ENCODE data around the gene NHSL2. TPM values are rescaled to one million over a fixed set of nuclear protein-coding genes. Genes with fewer than 3 reads are reported as not detected.

NHSL2 gene
- total RNA-seq, 2 experiments from 2014 or later = 0.45 to 2.2 TPM

DNA sequence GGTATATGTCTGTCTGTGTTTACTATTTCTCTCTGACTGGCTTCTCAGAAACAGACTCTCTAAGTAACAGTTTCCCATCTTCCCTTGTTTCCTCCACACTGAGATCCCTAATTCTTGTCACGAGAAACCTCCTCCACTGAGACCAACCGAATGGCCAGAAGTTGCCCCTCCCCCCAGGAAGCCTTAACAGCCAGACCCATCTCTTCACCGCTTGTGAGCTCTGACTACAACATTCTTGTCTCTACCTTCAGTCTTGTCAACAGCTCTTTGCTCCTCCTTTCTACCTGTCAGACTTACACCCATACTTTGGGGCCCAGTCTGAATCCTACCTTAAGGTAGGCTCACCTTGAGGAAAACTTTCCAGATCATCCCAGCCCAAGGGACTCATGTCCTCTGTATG lies 90.8 kb downstream of the NHSL2 start:
- no peak for ATAC-seq
- CTCF ChIA-PET = interaction anchor here (1.0 to 2.4 kb wide), 2 partner anchors 16 to 125 kb away, joined by 3 to 8 read pairs; no protein-coding TSS in a partner anchor
- DNase-seq = no peak
- Mint-ChIP-seq H3K36me3 (no peaks in the 10 kb centered on the region), H3K4me1 (peaks cover 3% of the 10 kb centered on the region), H3K27ac (no peak overlapping the region), H3K27me3 (peaks cover 16% of the 10 kb centered on the region), H3K9me3 (ENCODE audit: low read depth) (no peaks in the 10 kb centered on the region), H3K4me3 (no peak overlapping the region)

DNA sequence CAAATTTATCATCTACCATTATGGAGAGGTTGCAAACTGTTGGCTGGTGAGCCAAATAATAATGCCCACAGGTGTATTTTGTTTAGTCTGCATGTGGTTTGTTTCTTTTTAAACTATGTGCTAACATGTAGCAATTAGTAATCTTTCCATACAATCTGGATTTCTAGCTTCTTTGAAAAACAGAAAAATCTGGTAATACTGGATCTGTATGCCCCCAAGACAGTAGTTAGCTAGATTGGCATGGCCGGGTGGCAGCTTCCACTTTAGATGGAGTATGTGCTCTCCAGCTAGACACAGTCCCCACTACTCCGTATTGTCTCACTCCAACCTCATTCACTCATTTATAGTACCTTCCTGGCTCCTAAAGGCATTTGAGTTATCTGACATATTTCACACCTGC lies 91.3 kb downstream of the NHSL2 start:
- Mint-ChIP-seq H3K27me3 (peaks cover 19% of the 10 kb centered on the region), H3K4me1 (peaks cover 3% of the 10 kb centered on the region), H3K36me3 (no peaks in the 10 kb centered on the region), H3K9me3 (ENCODE audit: low read depth) (no peaks in the 10 kb centered on the region), H3K4me3 (no peak overlapping the region), H3K27ac (no peak overlapping the region)
- DNase-seq (no peak), ATAC-seq (no peak)
- CTCF ChIA-PET = interaction anchor here (0.8 to 2.4 kb wide), 3 partner anchors 16 to 125 kb away, joined by 3 to 8 read pairs (median 4); no protein-coding TSS in a partner anchor

DNA sequence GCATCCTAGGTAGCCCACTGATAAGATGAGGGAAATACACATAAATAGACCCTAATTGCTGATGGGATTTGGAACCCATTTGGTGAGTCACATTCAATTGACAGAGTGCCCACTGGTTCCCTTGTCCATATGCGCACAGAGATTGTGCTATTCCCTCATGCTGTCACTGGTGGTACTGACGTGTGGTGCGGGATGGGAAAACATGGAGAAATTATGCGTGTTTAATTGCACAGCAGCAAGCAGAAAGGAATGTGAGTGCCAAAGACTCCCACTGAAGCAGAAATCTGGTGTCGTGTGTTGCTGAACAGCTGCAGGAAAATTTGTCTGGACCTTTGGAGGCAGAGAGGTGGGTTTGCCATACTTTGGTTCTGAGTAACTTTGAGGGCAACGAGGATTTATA lies 92.2 kb downstream of the NHSL2 start:
- no peak overlapping the region for H3K27ac Mint-ChIP-seq
- peaks cover 21% of the 10 kb centered on the region for H3K27me3 Mint-ChIP-seq
- peaks cover 3% of the 10 kb centered on the region for H3K4me1 Mint-ChIP-seq

DNA sequence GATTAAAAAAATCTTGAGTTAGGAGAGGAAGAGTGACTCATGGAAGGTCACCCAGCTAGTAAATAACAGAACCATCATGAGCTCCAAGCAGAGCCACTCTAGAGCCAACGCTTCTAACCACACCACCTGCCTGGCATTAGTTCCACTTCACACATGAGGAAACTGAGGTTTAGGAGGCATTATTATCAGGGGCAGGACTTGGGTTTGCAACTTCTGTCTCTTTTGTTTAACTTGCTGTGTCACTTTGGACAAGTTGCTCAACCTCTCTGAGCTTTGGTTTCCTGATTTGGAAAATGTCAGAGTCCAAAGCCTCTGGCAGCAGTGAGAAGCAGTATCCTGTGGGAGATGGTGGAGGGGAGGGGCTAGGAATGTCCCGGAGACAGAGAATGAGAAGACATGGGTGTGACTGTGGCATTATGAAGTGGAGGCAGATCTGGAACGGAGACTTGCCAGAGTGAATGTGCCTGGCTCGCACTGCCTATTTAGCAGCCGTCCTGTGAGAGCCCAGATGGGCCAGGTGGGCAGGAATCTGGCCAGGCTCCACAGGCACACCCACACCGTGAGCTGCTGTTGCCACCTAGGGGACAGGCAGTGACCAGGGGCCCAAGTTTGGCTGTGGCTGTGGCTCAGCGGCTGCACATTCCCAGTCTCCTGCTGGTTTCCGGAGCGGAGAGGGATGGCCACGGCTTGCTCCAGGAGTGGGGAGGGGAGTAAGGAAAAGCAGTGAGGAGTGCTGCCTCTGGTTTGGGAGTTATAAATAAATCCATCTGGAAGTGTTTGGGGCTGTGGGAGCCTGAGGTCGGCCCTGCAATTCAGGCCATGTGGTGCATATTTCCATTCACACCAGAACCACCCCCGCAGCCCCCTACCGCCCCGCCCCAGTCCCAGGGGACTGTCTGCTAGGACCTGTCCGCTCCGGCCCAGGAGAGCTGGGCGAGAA lies 93.4 kb downstream of the NHSL2 start:
- no peak overlapping the region for H3K4me3 Mint-ChIP-seq
- H3K27me3 Mint-ChIP-seq = peaks cover 21% of the 10 kb centered on the region
- peaks cover 3% of the 10 kb centered on the region for H3K4me1 Mint-ChIP-seq
- ATAC-seq (no peak), DNase-seq (no peak)
- H3K9me3 Mint-ChIP-seq (ENCODE audit: low read depth) = no peaks in the 10 kb centered on the region
- H3K27ac Mint-ChIP-seq = no peak overlapping the region
- H3K36me3 Mint-ChIP-seq = no peaks in the 10 kb centered on the region
- CTCF ChIA-PET = interaction anchor here (1.6 kb wide), 1 partner anchor 123 kb away, joined by 4 read pairs; no protein-coding TSS in a partner anchor

More for the DNA sequence above, 92.2 kb downstream of the NHSL2 start:
- H3K36me3 Mint-ChIP-seq = no peaks in the 10 kb centered on the region
- CTCF ChIA-PET = interaction anchor here (0.8 to 2.4 kb wide), 2 partner anchors 15 to 124 kb away, joined by 4 to 8 read pairs; no protein-coding TSS in a partner anchor
- DNase-seq (no peak), ATAC-seq (no peak)
- H3K9me3 Mint-ChIP-seq (ENCODE audit: low read depth) = no peaks in the 10 kb centered on the region
- H3K4me3 Mint-ChIP-seq = no peak overlapping the region

DNA sequence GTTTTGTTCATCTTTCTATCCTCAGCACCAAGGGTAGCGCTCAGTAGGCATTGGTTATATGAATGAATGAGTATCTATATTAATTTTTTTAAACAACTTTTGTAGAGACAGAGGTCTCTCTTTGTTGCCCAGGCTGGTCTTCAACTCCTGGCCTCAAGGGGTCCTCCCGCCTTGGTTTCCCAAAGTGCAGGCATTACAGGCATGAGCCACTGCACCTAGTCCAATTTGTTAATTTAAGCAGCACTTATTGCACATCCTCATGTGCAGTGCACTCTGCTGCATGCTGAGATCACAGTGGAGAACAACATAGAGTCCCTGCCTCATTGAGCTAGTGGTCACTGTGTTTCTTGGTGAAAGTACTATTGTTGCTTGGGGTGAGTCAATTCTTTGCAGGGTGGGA lies 94.4 kb downstream of the NHSL2 start:
- H3K4me1 Mint-ChIP-seq = peaks cover 3% of the 10 kb centered on the region
- CTCF ChIA-PET = interaction anchor here (0.9 kb wide), 1 partner anchor 12 kb away, joined by 3 read pairs; no protein-coding TSS in a partner anchor
- no peak overlapping the region for H3K27ac Mint-ChIP-seq
- DNase-seq (no peak), ATAC-seq (no peak)
- H3K4me3 Mint-ChIP-seq = no peak overlapping the region
- H3K36me3 Mint-ChIP-seq = no peaks in the 10 kb centered on the region
- peaks cover 25% of the 10 kb centered on the region for H3K27me3 Mint-ChIP-seq
- no peaks in the 10 kb centered on the region for H3K9me3 Mint-ChIP-seq (ENCODE audit: low read depth)

DNA sequence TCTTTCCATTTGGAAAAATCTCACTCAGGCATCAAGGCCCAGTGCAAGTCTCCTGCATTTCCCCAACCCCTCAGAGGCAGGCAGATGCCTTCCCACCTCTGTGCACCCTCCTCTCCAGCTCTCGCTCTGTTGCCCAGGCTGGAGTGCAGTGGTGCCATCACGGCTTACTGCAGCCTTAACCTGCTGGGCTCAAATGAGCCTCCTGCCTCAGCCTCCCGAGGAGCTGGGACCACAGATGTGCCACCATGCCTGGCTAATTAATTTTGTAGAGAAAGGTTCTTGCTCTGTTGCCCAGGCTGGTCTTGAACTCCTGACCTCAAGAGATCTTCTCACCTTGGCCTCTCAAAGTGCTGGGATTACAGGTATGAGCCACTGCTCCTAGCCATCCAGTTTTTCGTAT lies 95.8 kb downstream of the NHSL2 start:
- Mint-ChIP-seq H3K4me3 (no peak overlapping the region), H3K27me3 (peaks cover 19% of the 10 kb centered on the region), H3K36me3 (no peaks in the 10 kb centered on the region), H3K27ac (no peak overlapping the region), H3K4me1 (peaks cover 2% of the 10 kb centered on the region), H3K9me3 (ENCODE audit: low read depth) (no peaks in the 10 kb centered on the region)
- CTCF ChIA-PET = interaction anchor here (1.4 kb wide), 1 partner anchor 120 kb away, joined by 5 read pairs; no protein-coding TSS in a partner anchor
- ATAC-seq (no peak), DNase-seq (no peak)

DNA sequence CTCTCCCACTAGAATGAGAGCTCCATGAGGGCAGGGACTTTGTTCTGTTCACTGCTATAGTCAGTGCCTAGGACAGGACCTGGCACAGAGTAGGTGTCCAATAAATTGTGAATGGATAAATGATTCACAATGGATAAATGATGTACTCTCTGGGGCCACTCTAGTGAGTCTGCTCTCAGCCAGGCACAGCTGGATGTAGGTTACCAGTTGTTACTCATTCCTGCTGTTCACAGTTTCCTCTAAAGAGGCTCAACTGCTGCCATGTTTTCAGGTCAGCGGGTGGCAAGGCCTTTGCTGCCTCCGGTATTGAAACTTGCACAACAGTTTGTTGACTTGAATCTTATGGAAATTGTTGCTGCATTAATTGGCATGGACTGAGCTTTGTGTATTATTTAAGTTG lies 99.1 kb downstream of the NHSL2 start:
- Mint-ChIP-seq H3K27me3 (peaks cover 24% of the 10 kb centered on the region), H3K27ac (no peak overlapping the region), H3K4me1 (no peaks in the 10 kb centered on the region), H3K36me3 (no peaks in the 10 kb centered on the region), H3K9me3 (ENCODE audit: low read depth) (no peaks in the 10 kb centered on the region), H3K4me3 (no peak overlapping the region)
- DNase-seq (no peak), ATAC-seq (no peak)
- CTCF ChIA-PET = interaction anchor here (1.9 kb wide), 1 partner anchor 9 kb away, joined by 7 read pairs; no protein-coding TSS in a partner anchor

DNA sequence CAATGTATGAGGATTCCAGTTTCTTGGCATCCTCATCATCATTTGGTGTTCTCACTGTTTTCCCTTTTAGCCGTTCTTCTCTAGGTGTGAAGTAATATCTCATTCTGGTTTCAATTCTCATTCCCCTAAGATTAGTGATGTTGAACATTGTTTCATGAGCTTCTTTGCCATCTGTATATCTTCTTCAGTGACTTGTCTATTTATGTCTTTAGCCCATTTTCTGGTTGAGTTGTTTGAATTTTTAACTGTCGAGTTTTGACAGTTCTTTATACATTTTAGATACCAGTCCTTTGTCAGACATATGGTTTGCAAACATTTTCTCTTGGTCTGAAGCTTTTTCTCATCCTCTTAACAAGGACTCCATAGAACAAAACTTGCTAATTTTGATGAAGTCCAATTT lies 101.1 kb downstream of the NHSL2 start:
- H3K27ac Mint-ChIP-seq = no peak overlapping the region
- H3K27me3 Mint-ChIP-seq = peaks cover 38% of the 10 kb centered on the region
- no peaks in the 10 kb centered on the region for H3K36me3 Mint-ChIP-seq
- H3K4me1 Mint-ChIP-seq = no peaks in the 10 kb centered on the region
- ATAC-seq = no peak
- H3K4me3 Mint-ChIP-seq = no peak overlapping the region
- CTCF ChIA-PET = interaction anchor here (1.3 kb wide), 1 partner anchor 9 kb away, joined by 4 read pairs; no protein-coding TSS in a partner anchor
- no peaks in the 10 kb centered on the region for H3K9me3 Mint-ChIP-seq (ENCODE audit: low read depth)
- no peak for DNase-seq

DNA sequence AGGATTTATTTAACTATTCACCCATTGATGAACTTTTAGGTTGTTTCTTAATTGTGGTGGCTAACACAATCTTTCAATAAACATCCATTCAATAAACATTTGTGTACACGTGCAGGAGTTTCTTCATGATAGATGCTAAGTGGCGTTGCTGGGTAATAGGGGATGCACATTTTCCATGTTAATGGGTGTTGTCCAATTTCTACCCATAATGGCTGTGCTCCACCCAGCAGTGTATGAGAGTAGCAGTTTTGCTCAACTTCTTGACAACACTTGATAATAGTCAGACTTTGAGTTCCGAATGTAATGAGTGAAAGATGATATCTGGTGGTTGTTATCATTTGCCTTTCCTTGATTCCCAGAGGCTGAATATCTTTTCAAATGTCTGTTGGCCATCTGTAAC lies 104.7 kb downstream of the NHSL2 start:
- CTCF ChIA-PET = no interaction called here
- H3K4me1 Mint-ChIP-seq = peaks cover 9% of the 10 kb centered on the region
- H3K27me3 Mint-ChIP-seq = peaks cover 51% of the 10 kb centered on the region
- no peak for ATAC-seq
- no peak overlapping the region for H3K27ac Mint-ChIP-seq
- no peaks in the 10 kb centered on the region for H3K36me3 Mint-ChIP-seq
- no peaks in the 10 kb centered on the region for H3K9me3 Mint-ChIP-seq (ENCODE audit: low read depth)
- no peak for DNase-seq
- H3K4me3 Mint-ChIP-seq = no peak overlapping the region

DNA sequence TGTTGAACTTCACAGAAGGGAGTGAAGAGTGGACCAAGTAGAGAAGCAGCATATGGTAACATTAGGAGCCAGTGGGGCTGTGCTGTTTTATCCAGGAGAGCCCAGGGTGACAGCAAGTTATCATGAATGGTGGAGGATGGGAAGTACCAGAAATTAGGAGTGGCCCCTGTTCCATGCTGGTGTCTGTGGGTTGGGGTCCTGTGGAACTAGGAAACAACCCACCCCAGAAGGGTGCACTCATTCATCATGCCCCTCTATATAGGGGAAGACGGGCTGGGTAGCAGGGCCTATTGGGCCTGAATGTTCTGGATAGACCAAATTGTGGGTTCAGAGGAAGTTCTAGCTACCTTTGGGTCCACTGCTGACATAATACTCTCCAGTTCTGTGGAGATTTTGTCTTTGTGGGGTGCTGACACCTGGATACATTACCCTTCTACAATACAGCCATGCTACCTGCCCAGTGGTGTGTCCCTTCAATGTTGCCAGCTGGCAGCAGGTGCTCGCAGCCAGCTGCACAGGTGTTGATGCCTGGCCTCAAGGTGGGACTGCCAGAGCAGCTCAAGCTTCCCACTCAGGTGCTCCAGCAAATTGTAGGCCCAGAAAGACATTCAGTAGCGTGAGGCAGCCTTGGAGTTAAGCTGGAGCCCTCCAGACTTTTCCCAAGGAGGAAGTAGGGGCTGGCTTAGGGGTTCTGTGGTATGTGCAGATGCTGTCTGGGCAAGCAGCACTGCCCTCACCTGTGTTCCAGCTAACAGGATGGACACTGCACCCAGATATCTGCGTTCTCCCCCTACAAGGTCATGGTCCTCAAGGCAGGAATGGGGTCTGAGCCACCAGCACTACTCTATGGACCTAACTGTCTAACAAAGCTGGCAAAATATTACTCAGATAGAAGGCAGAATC lies 106.5 kb downstream of the NHSL2 start:
- no peak overlapping the region for H3K27ac Mint-ChIP-seq
- H3K9me3 Mint-ChIP-seq (ENCODE audit: low read depth) = no peaks in the 10 kb centered on the region
- no peak for DNase-seq
- H3K4me1 Mint-ChIP-seq = peaks cover 18% of the 10 kb centered on the region
- H3K27me3 Mint-ChIP-seq = peaks cover 61% of the 10 kb centered on the region
- ATAC-seq = no peak
- CTCF ChIA-PET = interaction anchor here (0.7 to 6.0 kb wide), 14 partner anchors 8 to 260 kb away, joined by 3 to 113 read pairs (median 4); partner anchors contain the start of genes ERCC6L, RPS4X and RTL5
- no peak overlapping the region for H3K4me3 Mint-ChIP-seq
- H3K36me3 Mint-ChIP-seq = no peaks in the 10 kb centered on the region

DNA sequence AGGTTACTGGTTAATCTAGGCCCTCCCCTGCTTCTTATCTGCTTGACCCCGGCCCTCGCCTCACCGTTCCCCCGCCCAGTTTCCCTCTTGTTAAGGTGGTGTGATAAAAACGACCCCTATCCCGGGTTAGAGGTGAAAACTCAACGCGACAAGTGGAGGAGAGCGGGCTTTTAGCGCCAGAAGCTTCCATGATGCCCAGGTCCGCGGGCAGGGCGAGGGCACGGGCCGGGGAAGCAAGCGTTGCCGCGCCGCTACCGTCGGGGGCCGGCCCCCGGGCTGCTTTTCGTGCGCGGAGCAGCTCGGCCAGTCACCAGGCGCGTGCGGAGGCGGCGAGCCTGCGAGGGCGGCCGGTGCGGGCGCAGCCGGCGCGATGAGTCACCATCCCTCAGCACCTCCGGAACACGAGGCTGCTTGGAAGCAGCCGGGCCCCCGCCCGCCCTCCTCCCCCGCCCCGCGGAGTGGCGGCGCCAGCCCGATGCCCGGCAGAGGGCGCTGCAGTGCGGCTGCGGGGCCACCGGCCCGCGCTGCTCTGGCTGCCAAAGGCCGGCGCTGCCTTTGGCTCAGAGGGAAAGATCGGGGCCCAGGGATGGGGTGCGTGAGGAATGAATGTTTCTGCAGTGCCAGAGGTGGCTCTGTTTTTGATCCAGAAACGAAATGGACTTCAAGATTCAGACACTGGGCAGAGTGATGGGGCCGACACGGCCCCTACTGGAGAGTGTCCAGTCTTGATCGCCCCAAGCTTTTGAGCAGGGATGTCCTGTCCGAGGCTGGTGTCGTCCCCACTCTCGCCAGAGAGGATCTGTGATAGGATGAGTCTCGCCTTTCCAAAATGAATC lies 107.8 kb downstream of the NHSL2 start:
- H3K36me3 Mint-ChIP-seq = no peaks in the 10 kb centered on the region
- H3K27ac Mint-ChIP-seq = no peak overlapping the region
- DNase-seq = peak; percentile 84
- CTCF ChIA-PET = interaction anchor here (0.6 to 6.0 kb wide), 19 partner anchors 9 to 220 kb away, joined by 3 to 113 read pairs (median 4); partner anchors contain the start of genes ERCC6L, PIN4 and RTL5
- peaks cover 58% of the 10 kb centered on the region for H3K27me3 Mint-ChIP-seq
- no peak overlapping the region for H3K4me3 Mint-ChIP-seq
- H3K4me1 Mint-ChIP-seq = peaks cover 18% of the 10 kb centered on the region
- H3K9me3 Mint-ChIP-seq (ENCODE audit: low read depth) = no peaks in the 10 kb centered on the region
- peak; percentile 100 for ATAC-seq

DNA sequence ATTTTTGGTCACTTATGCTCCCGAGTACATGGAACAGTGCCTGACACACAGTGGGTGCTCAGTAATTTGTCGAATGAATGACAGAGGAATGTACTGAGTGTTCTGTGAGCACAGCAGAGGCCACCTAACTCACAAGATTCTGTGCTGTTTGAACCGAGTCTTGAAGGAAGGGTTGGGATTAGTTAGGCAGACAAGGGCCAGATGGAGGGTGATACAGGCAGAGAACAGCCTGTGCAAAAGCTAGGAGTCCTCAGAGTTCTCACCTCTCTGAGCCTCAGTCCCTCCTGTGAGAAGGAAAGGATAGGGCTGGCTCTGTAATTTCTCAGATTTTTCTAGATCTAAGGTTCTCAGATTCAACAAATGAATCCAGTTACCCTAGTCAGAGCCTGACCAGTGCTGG lies 108.8 kb downstream of the NHSL2 start:
- CTCF ChIA-PET = interaction anchor here (0.8 to 6.0 kb wide), 8 partner anchors 10 to 113 kb away, joined by 3 to 113 read pairs (median 6); partner anchors contain the start of gene RTL5

More for the DNA sequence above, 108.8 kb downstream of the NHSL2 start:
- H3K4me3 Mint-ChIP-seq = no peak overlapping the region
- H3K27ac Mint-ChIP-seq = no peak overlapping the region
- DNase-seq (no peak), ATAC-seq (no peak)
- no peaks in the 10 kb centered on the region for H3K9me3 Mint-ChIP-seq (ENCODE audit: low read depth)
- H3K4me1 Mint-ChIP-seq = peaks cover 18% of the 10 kb centered on the region
- no peaks in the 10 kb centered on the region for H3K36me3 Mint-ChIP-seq
- H3K27me3 Mint-ChIP-seq = peaks cover 61% of the 10 kb centered on the region

Measured in activated CD8-positive, alpha-beta memory T cell treated with anti-CD3 and anti-CD28 coated beads, Interleukin-2, amount 10 ng/mL, durations not matched to agents 7 days and 5 days (primary cell).